ENCODE data around the gene AARS2.
A peak's percentile ranks its signal among the peaks of the same experiment; 100 is the strongest.

The AARS2 gene

DNA sequence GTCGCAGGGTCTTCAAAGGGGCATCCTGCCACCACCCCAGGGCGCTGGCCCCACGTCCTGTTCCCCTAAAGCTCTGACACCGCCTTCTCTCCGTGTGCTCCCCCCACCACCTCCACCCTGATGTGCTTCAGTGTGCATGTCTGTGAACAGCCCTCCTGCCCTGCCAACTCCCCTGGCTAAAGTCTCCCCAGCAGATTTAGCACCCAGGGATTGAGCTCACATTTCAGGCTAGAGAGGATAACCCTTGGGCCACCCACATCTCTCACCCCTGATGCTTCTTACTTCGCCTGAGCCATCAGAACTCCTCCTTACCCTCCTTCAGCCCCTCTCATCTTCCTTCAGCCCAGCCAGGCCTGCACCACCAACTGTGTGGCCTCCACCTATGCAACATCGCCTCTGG, 35.4 kb downstream of the AARS2 start:
- no peak overlapping the region for H2AFZ ChIP-seq (ENCODE audit: low read depth, low read length)
- no peak overlapping the region for H3K4me2 ChIP-seq (ENCODE audit: insufficient read depth, low read length)
- no peak overlapping the region for H3K27ac ChIP-seq (ENCODE audit: low read length)
- no peaks in the 10 kb centered on the region for H3K36me3 ChIP-seq (ENCODE audit: insufficient read depth, low read length)
- H3K4me3 ChIP-seq (ENCODE audit: low read depth in 1 of 2, low read length in 2 of 2), result no peak overlapping the region
- peak; percentile 19; the same call in 1 of the 3 replicates for ATAC-seq (ENCODE audit: insufficient read depth, low read depth)
- H3K9me3 ChIP-seq (ENCODE audit: insufficient read depth, low read length, severe bottlenecking), result no peaks in the 10 kb centered on the region
- H3K79me2 ChIP-seq (ENCODE audit: insufficient read depth, low read length), result no peaks in the 10 kb centered on the region
- peaks cover 6% of the 10 kb centered on the region for H3K27me3 ChIP-seq (ENCODE audit: insufficient read depth, low read length, poor library complexity)
- TF ChIP-seq, protein P1, sequence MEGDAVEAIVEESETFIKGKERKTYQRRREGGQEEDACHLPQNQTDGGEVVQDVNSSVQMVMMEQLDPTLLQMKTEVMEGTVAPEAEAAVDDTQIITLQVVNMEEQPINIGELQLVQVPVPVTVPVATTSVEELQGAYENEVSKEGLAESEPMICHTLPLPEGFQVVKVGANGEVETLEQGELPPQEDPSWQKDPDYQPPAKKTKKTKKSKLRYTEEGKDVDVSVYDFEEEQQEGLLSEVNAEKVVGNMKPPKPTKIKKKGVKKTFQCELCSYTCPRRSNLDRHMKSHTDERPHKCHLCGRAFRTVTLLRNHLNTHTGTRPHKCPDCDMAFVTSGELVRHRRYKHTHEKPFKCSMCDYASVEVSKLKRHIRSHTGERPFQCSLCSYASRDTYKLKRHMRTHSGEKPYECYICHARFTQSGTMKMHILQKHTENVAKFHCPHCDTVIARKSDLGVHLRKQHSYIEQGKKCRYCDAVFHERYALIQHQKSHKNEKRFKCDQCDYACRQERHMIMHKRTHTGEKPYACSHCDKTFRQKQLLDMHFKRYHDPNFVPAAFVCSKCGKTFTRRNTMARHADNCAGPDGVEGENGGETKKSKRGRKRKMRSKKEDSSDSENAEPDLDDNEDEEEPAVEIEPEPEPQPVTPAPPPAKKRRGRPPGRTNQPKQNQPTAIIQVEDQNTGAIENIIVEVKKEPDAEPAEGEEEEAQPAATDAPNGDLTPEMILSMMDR (IDR thresholded peaks at IDR 0.05; ENCODE audit: borderline replicate concordance, extremely low read depth, low read length, poor library complexity, severe bottlenecking), result no peak
- no peak for TF ChIP-seq EZH2 (IDR thresholded peaks at IDR 0.05; ENCODE audit: borderline replicate concordance, low read depth, low read length, severe bottlenecking)
- H3K4me1 ChIP-seq (ENCODE audit: insufficient read depth, low read length), result no peaks in the 10 kb centered on the region
- no peak for DNase-seq
- H4K20me1 ChIP-seq (ENCODE audit: insufficient read depth, low read length), result 0 out of 2 replicates have a peak, but pooled peaks cover 13% of the 10 kb centered on the region
- no peak overlapping the region for H3K9ac ChIP-seq (ENCODE audit: low read depth, low read length)

DNA sequence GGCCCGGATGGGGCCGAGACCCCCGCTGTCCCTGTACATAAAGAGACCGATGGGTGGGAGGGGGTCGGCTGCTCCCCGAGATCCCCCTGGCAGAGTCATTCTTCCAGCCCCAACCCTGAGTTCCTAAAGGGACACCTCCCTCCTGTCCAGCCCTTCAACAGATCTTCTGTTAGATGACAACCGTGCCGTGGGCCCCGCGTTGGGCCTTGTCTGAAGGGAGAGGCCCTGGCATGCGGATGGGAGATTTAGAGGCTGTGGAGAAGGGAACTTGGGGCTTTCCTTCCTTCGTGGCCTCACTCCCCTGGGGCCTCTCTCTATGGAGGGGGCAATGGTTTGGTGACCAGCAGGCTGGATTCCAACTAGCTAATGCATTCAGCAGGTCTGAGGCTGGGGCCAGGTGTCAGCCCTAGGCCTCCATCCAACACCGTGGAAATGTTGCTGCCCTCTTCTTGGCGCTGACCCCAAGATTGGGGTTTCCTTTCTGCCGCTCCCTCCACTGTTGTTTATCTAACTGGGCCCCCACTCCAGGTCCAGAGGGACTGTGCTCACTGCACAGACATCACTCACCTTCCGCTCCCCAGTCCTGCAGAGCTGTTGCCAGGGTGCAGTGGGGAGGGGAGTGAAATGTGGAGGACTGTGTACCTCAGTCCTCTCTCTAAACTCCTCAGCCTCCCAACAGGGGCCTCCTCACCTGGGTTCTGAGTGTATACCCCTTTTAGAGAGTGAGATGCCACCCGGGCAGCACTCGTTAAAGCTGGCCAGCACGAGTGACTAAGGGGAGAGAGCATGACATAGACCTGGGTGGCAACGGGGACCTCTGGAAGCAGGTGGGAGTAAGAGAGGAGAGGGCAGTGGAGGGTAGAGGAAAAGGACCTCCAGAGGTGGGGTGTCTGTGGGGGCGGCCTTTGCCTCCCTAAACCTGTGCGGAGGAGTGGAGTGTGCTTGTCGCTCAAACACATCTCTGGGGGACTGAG, 36.2 kb downstream of the AARS2 start:
- no peak for TF ChIP-seq EZH2 (IDR thresholded peaks at IDR 0.05; ENCODE audit: borderline replicate concordance, low read depth, low read length, severe bottlenecking)
- TF ChIP-seq, protein P1 (IDR thresholded peaks at IDR 0.05; ENCODE audit: borderline replicate concordance, extremely low read depth, low read length, poor library complexity, severe bottlenecking), result no peak
- no peak overlapping the region for H2AFZ ChIP-seq (ENCODE audit: low read depth, low read length)
- no peak overlapping the region for H3K4me2 ChIP-seq (ENCODE audit: insufficient read depth, low read length)
- H4K20me1 ChIP-seq (ENCODE audit: insufficient read depth, low read length), result peaks cover 11% of the 10 kb centered on the region; the same call in 1 of the 2 replicates
- DNase-seq, result no peak
- H3K4me1 ChIP-seq (ENCODE audit: insufficient read depth, low read length), result no peaks in the 10 kb centered on the region
- no peak overlapping the region for H3K4me3 ChIP-seq (ENCODE audit: low read depth in 1 of 2, low read length in 2 of 2)
- H3K27me3 ChIP-seq (ENCODE audit: insufficient read depth, low read length, poor library complexity), result peaks cover 4% of the 10 kb centered on the region
- ATAC-seq (ENCODE audit: insufficient read depth, low read depth), result no peak
- no peak overlapping the region for H3K27ac ChIP-seq (ENCODE audit: low read length)
- no peaks in the 10 kb centered on the region for H3K9me3 ChIP-seq (ENCODE audit: insufficient read depth, low read length, severe bottlenecking)
- H3K9ac ChIP-seq (ENCODE audit: low read depth, low read length), result no peak overlapping the region
- no peaks in the 10 kb centered on the region for H3K79me2 ChIP-seq (ENCODE audit: insufficient read depth, low read length)
- H3K36me3 ChIP-seq (ENCODE audit: insufficient read depth, low read length), result no peaks in the 10 kb centered on the region

DNA sequence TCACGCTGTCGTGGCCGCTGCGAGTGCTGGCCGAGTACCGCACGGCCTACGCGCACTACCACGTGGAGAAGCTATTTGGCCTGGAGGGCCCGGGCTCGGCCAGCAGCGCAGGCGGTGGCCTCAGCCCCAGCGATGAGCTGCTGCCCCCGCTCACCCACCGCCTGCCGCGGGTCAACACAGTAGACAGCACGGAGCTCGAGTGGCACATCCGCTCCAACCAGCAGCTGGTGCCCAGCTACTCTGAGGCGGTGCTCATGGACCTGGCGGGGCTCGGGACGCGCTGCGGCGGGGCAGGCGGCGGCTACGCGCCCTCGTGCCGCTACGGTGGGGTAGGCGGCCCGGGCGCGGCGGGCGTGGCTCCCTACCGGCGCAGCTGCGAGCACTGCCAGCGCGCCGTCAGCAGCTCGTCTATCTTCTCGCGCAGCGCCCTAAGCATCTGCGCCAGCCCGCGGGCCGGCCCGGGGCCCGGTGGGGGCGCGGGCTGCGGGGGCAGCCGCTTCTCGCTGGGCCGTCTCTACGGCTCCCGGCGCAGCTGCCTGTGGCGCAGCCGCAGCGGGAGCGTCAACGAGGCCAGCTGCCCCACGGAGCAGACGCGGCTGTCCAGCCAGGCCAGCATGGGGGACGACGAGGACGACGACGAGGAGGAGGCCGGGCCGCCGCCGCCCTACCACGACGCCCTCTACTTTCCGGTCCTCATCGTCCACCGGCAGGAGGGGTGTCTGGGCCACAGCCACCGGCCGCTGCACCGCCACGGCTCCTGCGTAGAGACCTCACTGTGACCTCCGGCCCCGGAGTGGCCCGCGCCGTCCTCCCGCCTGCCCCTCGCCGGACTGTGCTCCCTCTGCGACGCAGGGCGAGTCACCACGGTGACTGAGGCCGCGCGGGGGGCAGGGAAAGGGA, 37.1 kb downstream of the AARS2 start:
- Histone ChIP-seq H3K4me2 (ENCODE audit: insufficient read depth, low read length) (no peak overlapping the region), H3K9ac (ENCODE audit: low read depth, low read length) (no peak overlapping the region), H3K4me3 (ENCODE audit: low read depth in 1 of 2, low read length in 2 of 2) (no peak overlapping the region), H3K4me1 (ENCODE audit: insufficient read depth, low read length) (no peaks in the 10 kb centered on the region), H3K9me3 (ENCODE audit: insufficient read depth, low read length, severe bottlenecking) (no peaks in the 10 kb centered on the region), H2AFZ (ENCODE audit: low read depth, low read length) (no peak overlapping the region), H3K27me3 (ENCODE audit: insufficient read depth, low read length, poor library complexity) (peaks cover 3% of the 10 kb centered on the region), H3K79me2 (ENCODE audit: insufficient read depth, low read length) (no peaks in the 10 kb centered on the region), H4K20me1 (ENCODE audit: insufficient read depth, low read length) (peaks cover 10% of the 10 kb centered on the region; the same call in 1 of the 2 replicates), H3K27ac (ENCODE audit: low read length) (no peak overlapping the region), H3K36me3 (ENCODE audit: insufficient read depth, low read length) (no peaks in the 10 kb centered on the region)
- ATAC-seq (ENCODE audit: insufficient read depth, low read depth) (no peak), DNase-seq (no peak)
- TF ChIP-seq EZH2 (IDR thresholded peaks at IDR 0.05; ENCODE audit: borderline replicate concordance, low read depth, low read length, severe bottlenecking), result no peak
- TF ChIP-seq, protein P1 (IDR thresholded peaks at IDR 0.05; ENCODE audit: borderline replicate concordance, extremely low read depth, low read length, poor library complexity, severe bottlenecking), result no peak
